NCI-H128 (cell line): Measurements from ENCODE around the gene TUBGCP2.

ENCODE experiments used
- DNase-seq: peaks from one replicate; lab custom pipeline; 2025; ENCODE audit not compliant: unreplicated experiment; lab: John Stamatoyannopoulos, UW

TUBGCP2 gene

GRCh38 chr10:133343558-133343957 lies 34.9 kb upstream of the TUBGCP2 start:
- no peak for DNase-seq

- DNase-seq, result no peak
These were observed 34.3 kb upstream of the TUBGCP2 start for GRCh38 chr10:133342942-133343341.

- DNase-seq, result no peak
These were observed 33.3 kb upstream of the TUBGCP2 start for GRCh38 chr10:133341983-133342382.

- DNase-seq, result no peak
These were observed 31.2 kb upstream of the TUBGCP2 start for GRCh38 chr10:133339708-133340380.

- no peak for DNase-seq
These were observed 29.7 kb upstream of the TUBGCP2 start for GRCh38 chr10:133338080-133339071.

- DNase-seq, result no peak
These were observed 28.7 kb upstream of the TUBGCP2 start for GRCh38 chr10:133337370-133337725.

- DNase-seq, result no peak
These were observed 28.1 kb upstream of the TUBGCP2 start, which contains the start of gene CALY for GRCh38 chr10:133336577-133337369. CALY (minus strand) TSS chr10:133336896; CDS start chr10:133328989, 7,907 bp downstream.

GRCh38 chr10:133336118-133336576 lies 27.5 kb upstream of the TUBGCP2 start:
- DNase-seq, result no peak

- no peak for DNase-seq
These were observed 26.8 kb upstream of the TUBGCP2 start for GRCh38 chr10:133335246-133336117.

- no peak for DNase-seq
These were observed 26.0 kb upstream of the TUBGCP2 start for GRCh38 chr10:133334503-133335245.

GRCh38 chr10:133332936-133333699 lies 24.4 kb upstream of the TUBGCP2 start:
- no peak for DNase-seq

GRCh38 chr10:133329491-133330202 lies 21.0 kb upstream of the TUBGCP2 start:
- DNase-seq, result peak; percentile 69

- DNase-seq, result no peak
These were observed 20.0 kb upstream of the TUBGCP2 start for GRCh38 chr10:133328358-133329343.

- DNase-seq, result no peak
These were observed 19.1 kb upstream of the TUBGCP2 start for GRCh38 chr10:133327651-133328357.

GRCh38 chr10:133326745-133327650 lies 18.3 kb upstream of the TUBGCP2 start:
- no peak for DNase-seq
